Activated naive CD4-positive, alpha-beta T cell (primary cell): ENCODE measurements around the gene FAM53B.

Experiments used
- DNase-seq, 4 experiments: peaks; one replicate each; lab custom pipeline; 2025; lab: John Stamatoyannopoulos, UW

The FAM53B gene

DNA sequence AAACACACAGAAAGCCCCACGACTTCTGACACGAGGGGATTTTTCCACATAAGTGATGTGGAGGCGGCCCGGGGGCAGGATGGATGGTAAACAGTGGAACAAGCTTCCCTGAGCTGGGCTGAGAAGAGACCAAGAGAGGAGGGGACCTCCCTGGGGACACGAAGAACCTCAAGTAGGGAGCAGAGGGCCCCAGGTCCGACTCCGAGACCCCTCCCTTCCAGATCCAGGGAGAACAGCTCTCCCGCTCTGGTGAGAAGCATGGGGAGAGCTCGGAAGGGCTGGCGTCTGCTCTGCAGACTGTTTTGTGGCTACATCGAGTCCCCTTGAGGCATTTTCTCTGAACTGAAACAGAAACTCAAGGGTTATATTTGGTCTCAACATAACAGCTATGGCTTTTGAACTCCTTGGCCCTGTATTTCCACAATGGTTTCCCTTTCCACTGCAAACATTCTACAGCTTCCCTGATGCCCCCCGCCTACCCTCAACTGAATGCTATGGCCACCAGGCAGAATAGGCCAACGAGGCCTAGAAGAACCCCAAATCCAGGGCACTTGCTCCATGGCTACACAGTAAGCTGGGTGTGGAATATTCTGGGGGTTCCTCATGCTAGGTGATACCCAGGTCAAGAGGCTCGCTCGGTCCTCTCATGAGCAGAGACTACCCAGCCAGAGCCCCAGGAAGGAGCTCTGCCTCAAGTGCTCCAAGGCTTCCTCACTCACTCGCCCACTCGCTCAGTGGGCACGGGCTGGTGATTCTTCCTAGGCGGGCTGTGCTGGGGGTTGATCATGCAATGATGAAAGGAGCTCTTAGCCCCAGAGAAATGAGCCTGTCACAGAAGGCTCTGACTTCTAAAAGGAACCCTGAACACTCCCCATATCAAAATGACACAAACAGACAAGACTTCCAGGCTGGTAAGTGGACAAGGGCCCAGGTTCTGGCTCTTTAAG is 47.5 kb downstream of the FAM53B start:
- DNase-seq: no peak

DNA sequence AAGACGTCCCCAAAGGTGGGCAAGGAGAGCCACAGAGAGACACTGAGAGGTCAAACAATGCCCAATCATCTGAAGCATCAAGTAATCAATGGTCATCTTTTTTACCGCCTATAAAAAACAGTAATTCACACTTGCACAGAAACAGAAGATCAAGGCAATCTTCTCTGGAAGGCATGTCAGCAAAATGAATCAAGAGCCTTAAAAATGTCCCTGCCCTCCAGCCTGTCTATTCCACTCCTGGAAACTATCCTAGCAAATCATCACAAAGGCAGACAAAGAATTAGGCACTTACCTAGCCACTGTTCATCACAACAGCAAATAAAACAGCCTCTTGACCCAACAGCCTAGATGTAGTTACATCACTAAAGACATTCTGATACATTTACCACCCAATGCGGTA is 48.9 kb downstream of the FAM53B start:
- no peak for DNase-seq

- no peak for DNase-seq
Measured at GRCh38 chr10:124694481-124695220, 49.5 kb downstream of the FAM53B start.

DNA sequence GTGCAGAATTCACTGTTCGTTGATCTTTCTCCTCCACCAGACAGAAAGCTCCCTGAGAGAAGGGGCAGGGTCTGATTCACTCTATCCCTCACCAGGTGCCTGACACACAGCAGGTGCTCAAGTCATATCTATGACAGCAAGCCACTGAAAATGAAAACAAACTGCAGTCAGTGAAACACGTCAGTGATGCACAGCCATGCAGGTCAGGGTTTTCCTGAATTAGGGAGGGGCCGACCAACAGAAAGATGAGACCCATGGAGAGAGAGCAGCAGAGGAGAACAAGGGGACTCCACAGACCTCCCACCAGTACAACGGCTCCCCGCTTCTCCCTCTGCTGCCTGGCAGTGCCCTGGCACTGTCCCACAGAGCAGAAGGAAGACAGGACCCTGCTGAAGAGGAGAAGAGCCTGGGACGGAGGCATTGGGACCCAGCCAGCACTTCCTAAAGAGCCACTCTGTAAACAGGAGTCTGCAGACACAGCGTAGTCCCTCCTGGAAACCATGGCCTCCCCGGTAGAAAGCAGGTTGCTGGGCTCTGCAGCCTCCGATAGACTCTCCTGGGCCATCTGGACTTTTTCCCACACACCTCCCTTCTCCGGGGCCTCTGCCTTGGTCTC is 50.3 kb downstream of the FAM53B start:
- DNase-seq: no peak

- no peak for DNase-seq
Measured at GRCh38 chr10:124693396-124693795, 50.8 kb downstream of the FAM53B start.

- DNase-seq: no peak
Measured at GRCh38 chr10:124692100-124692446, 52.1 kb downstream of the FAM53B start.

- DNase-seq: no peak
Measured at GRCh38 chr10:124691421-124692099, 52.6 kb downstream of the FAM53B start.

DNA sequence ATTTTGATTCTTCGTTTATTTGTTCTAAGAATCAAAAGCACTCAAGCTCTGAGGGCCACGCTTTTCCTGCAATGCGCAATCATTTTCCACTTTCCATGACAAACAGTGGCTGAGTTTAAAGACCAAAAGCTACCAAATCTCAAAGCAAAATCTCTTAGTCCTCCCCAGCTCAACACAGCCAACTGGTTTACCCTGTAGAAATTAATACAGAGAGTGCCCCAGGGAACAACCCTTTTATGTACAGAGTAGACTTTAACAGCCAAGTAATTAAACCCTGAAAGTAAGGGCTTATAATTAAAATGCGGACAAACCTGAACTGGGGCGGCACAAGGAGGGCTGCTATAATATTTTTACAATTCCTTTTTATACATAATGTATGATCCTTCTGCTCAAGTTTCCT is 53.2 kb downstream of the FAM53B start:
- DNase-seq: no peak

DNA sequence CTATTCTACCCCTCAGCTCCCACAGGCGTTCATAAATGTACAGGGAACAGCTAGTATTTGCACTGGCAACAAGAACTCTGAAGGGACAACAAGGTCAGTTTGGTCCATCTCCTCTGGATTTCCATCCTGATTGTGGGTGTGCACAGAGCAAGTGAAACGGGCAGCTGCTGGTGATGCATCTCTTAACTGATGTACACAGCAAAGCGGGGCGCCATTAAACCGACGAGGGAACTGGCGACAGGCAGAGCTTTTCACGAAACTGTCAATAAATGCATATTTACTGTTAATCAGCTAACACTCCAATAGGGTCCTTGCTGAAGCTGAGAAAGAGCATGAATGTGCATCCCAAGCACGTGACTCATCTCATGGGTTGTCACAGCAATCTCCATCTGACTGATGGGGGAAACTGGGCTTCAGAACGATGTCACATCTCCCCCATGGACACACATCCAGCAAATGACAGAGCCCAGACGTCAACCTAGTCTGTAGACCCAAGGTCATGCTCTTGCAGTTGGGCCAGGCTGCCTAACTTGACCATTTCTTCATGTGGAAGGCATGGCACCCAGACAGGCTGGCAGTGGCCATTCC is 54.2 kb downstream of the FAM53B start:
- no peak for DNase-seq

DNA sequence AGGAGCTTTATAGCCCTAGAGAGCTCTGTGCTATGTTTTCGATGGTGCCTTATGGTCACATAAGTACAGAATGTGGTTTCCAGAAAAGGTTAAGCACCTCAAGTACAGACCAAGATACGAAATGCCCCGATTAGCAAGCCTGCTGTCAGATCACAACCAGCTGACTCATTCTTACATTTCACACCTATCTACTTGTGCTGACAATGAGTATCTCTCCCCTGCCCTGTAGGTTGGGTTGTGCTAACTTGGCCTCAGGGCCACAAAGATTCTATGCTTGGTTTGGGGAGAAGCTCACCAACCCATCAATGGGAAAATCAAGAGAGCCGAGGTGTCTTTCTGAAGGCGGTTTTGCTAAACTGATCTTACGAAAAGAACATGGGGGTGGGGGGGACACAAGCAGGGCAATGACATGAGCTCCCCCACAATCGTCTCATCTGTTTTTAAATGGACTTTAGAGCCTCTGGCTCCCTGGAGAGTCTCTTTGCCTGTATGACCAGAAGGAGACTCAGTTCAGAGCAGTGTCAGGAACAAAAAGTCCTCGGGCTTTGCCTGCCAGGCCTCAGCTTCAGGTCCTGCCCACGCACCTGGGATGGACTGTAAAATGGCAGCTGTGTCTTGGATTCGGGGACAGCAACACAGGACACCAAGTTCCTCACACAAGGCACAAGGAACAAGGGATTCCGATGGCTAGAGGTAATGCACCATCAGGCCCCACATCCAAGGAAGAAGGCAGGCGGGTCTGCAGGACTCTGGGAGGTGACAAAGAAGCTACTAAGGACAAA is 55.1 kb downstream of the FAM53B start:
- DNase-seq: no peak

- DNase-seq: no peak
Measured at GRCh38 chr10:124688386-124688785, 55.8 kb downstream of the FAM53B start.

GRCh38 chr10:124686707-124687376 is 57.3 kb downstream of the FAM53B start:
- DNase-seq: no peak

DNA sequence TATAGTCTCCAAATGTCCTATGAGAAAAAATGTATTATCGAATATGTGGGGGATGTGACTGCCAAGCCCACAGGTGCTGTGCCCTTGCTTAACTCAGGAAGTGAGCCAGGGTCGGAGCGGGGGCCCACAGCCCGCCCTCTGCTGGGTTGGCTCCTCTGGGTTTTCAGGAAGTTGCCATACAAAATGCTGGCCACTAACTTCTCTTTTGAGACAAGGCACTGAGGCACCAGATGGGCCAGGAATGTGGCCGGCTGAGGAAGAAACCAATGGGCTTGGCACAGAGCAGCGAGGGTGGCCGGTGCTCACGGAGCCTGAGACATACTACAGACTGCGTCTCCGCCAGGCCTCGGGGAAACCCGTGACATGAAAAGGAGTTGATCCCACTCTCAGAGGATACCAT is 58.9 kb downstream of the FAM53B start:
- DNase-seq: peak in 1 of 4 experiments; percentile 11

- DNase-seq: no peak
Measured at GRCh38 chr10:124683814-124684213, 60.4 kb downstream of the FAM53B start.

DNA sequence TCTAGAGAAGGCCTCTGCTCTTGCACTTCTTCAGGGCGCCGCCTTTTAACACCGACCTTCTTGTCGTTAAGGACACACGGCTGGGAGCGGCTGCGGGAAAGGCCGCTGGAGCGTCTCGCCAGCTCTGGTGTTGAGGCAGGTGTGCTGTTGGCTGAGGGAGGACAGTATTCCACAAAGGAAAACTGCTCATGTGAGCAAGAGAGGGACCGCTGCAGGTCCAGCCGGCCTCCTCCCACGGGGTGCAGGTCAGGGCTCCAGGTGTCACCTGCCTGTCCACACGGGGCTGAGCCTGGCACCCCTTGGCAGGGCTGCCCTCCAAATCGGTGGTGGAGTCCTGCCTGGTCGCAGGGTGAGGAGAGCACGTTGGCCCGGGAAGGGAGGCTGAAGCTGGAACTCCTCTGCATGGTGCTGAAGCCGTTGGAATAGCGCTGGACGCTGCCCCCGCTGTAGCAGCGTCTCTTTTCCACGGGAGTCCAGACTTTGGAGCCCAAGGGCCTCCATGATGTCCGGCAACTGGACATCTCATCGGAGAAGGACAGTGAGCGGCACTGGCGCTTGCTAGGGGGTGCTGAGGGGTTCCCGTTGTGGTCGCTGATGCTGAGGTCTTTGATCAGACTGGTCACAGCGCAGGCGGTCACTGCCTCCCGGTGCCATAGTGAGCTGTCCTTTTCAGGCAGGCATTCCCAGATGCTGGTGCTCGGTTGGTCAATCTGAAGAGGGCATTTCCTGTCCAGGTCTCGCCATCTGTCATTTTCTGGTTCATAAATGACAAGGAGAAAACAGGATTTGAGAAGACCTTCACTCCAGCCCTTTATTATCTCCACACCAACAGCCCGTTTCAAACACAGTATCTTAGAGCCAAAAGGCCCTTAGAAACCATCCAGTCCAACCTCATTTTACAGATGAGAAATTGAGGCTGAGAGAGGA is 62.3 kb downstream of the FAM53B start:
- no peak for DNase-seq

- no peak for DNase-seq
Measured at GRCh38 chr10:124681091-124681490, 63.1 kb downstream of the FAM53B start.

DNA sequence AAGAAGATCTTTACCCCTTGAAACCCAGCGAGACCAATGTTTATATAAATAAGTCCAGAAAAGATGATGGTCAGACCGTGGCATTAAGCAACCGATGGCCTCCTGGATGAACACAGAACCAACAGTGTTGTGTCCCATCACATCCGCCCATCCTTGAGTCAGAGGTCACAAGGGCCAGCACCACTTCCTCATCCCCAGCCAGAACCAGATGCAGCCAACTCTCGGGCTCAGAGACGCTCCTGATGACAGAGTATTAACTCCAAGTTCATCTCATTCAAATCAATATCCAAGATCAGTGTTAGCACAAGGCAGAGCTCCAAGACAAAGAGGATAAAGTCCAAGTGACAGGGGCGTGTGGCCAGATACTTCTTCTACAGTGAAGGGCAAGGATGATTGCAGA is 63.5 kb downstream of the FAM53B start:
- no peak for DNase-seq

DNA sequence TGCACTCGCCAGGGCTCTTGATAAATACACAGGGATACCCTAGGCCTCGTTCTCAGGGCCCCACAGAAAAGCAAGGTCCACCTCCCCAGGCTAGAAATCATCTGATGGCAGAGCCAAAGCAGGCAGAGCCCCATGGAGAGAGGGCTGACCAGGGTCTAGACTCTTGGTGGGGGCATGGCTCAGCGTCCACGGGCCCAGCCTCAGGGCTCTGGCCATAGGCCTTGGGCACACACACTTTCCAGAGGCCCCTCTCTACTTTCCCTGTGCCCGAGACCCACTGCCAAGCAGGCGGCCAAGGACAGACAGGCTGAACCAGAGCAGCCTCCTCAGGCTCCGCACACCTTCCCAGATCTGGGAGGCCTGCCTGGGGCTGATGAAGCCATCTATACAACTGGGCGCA is 64.8 kb downstream of the FAM53B start:
- no peak for DNase-seq

GRCh38 chr10:124678557-124679240 is 65.5 kb downstream of the FAM53B start:
- DNase-seq: peak in 1 of 4 experiments; percentile 17
